Endothelial cell of umbilical vein (primary cell): ENCODE measurements around the gene GRXCR2. TPM values are rescaled to one million over a fixed set of nuclear protein-coding genes. Genes with fewer than 3 reads are reported as not detected.

ENCODE experiments used
- BruUV-seq: library from RNA; stranded (reverse); fragments of 400-500 nt; replicated peaks from 2 replicates; lab custom pipeline; 2021; lab: Mats Ljungman, UMichigan
- CTCF ChIA-PET: fragments of 300-600, 350-600 bp; sonication (Branson Sonifier 250); formaldehyde crosslinking; loops from one replicate; lab custom pipeline; 2021; ENCODE audit warnings: antibody characterized with exemption, inconsistent platforms; lab: Charles Lee
- POLR2A ChIA-PET: fragments of 300-600, 350-600 bp; sonication (Branson Sonifier 250); formaldehyde crosslinking; loops from one replicate; lab custom pipeline; 2021; ENCODE audit warnings: antibody characterized with exemption, inconsistent platforms; lab: Charles Lee
- DNase-seq: peaks from one replicate; pipeline ENCODE4 v3.0.0-alpha.2; 2011; ENCODE audit warnings: low read depth, low spot score
- FAIRE-seq: peaks from 2 replicates; lab custom pipeline; 2011; peaks lifted over from hg19 to GRCh38; lab: Jason Lieb, UNC
- H2AFZ ChIP-seq: 2 replicates; pipeline ENCODE4 v1.6.0; 2012; ENCODE audit warnings: low read depth, low read length, control low read depth, inconsistent platforms
- H3K27ac ChIP-seq: 2 replicates; pipeline ENCODE4 v1.5.1; 2011; ENCODE audit warnings: low read depth, mild to moderate bottlenecking, control low read depth, low read length, moderate library complexity; ENCODE audit not compliant: insufficient read depth
- H3K27me3 ChIP-seq, 2 experiments: 2 replicates each; pipeline versions ENCODE4 v1.6.0 to v1.6.1; 2011; ENCODE audit warnings: low read length in 2 of 2, mixed read lengths in 1 of 2; ENCODE audit not compliant: control insufficient read depth in 2 of 2, insufficient read depth in 2 of 2
- H3K36me3 ChIP-seq, 2 experiments: 2 replicates in 1 of 2; 3 replicates in 1 of 2; pipeline ENCODE4 v1.5.1; 2011; ENCODE audit warnings: low read length in 2 of 2, mild to moderate bottlenecking in 1 of 2, moderate library complexity in 1 of 2; ENCODE audit not compliant: control insufficient read depth in 2 of 2, insufficient read depth in 2 of 2; ENCODE audit errors: extremely low read depth in 1 of 2
- H3K4me1 ChIP-seq: 3 replicates; pipeline ENCODE4 v1.5.1; 2011; ENCODE audit warnings: mild to moderate bottlenecking, low read length; ENCODE audit not compliant: control insufficient read depth, insufficient read depth; ENCODE audit errors: extremely low read depth
- H3K4me2 ChIP-seq: 2 replicates; pipeline ENCODE4 v1.6.1; 2011; ENCODE audit warnings: low read length, control low read depth, mixed read lengths; ENCODE audit not compliant: insufficient read depth
- H3K4me3 ChIP-seq, 3 experiments: fragments of 200-600 bp in 1 of 3; sonication (generic), shearing (Covaris generic) in 1 of 3; replicated peaks in 1 of 3; 2 replicates each; pipeline ENCODE4 v1.5.1; 2011 to 2016; ENCODE audit warnings: control low read depth in 3 of 3, low read length in 3 of 3, mild to moderate bottlenecking in 2 of 3, inconsistent platforms in 1 of 3, low read depth in 1 of 3, moderate library complexity in 1 of 3; ENCODE audit not compliant: insufficient read depth in 1 of 3
- H3K79me2 ChIP-seq: 2 replicates; pipeline ENCODE4 v1.6.0; 2012; ENCODE audit warnings: low read length, inconsistent platforms; ENCODE audit not compliant: control insufficient read depth, insufficient read depth
- H3K9ac ChIP-seq: replicated peaks from 2 replicates; pipeline ENCODE3; 2011; ENCODE audit warnings: low read length, control low read depth; ENCODE audit not compliant: insufficient read depth; ENCODE audit errors: extremely low read depth
- H3K9me1 ChIP-seq: replicated peaks from 3 replicates; pipeline ENCODE4 v1.6.0; 2011; ENCODE audit warnings: mild to moderate bottlenecking, low read length; ENCODE audit not compliant: control insufficient read depth, insufficient read depth; ENCODE audit errors: extremely low read depth
- H3K9me3 ChIP-seq: replicated peaks from 2 replicates; pipeline ENCODE4 v1.5.1; 2012; ENCODE audit warnings: low read length, inconsistent platforms; ENCODE audit not compliant: control insufficient read depth, insufficient read depth
- H4K20me1 ChIP-seq: replicated peaks from 2 replicates; pipeline ENCODE3; 2011; ENCODE audit warnings: mild to moderate bottlenecking, low read length; ENCODE audit not compliant: control insufficient read depth, insufficient read depth; ENCODE audit errors: extremely low read depth
- EZH2 ChIP-seq: IDR thresholded peaks from 2 replicates; pipeline ENCODE4 v1.6.1; 2012; ENCODE audit warnings: borderline replicate concordance, low read depth, mild to moderate bottlenecking, moderate library complexity, low read length, inconsistent platforms; ENCODE audit not compliant: severe bottlenecking
- FOS ChIP-seq: IDR thresholded peaks from 2 replicates; pipeline ENCODE4 v1.6.1; 2011; ENCODE audit warnings: mild to moderate bottlenecking, low read length, moderate library complexity, borderline replicate concordance; ENCODE audit not compliant: insufficient read depth
- GATA2 ChIP-seq: IDR thresholded peaks from 2 replicates; pipeline ENCODE4 v1.7.0; 2011; ENCODE audit warnings: low read depth, mild to moderate bottlenecking, moderate library complexity, mixed read lengths, low read length; ENCODE audit not compliant: insufficient read length, insufficient read depth
- JUN ChIP-seq: IDR thresholded peaks from 2 replicates; pipeline ENCODE4 v1.6.1; 2011; ENCODE audit warnings: borderline replicate concordance, low read depth; ENCODE audit not compliant: insufficient read length, insufficient read depth
- MYC ChIP-seq: IDR thresholded peaks from one replicate; pipeline ENCODE4 v1.6.1; 2011; ENCODE audit warnings: mild to moderate bottlenecking, low read depth, low read length
- POLR2A ChIP-seq: IDR thresholded peaks from 2 replicates; pipeline ENCODE4 v1.6.1; 2012; ENCODE audit warnings: low read depth, mild to moderate bottlenecking, control low read depth, low read length
- POLR2AphosphoS5 ChIP-seq: IDR thresholded peaks from 2 replicates; pipeline ENCODE4 v1.6.1; 2012; ENCODE audit warnings: low read depth, mild to moderate bottlenecking, control low read depth, low read length, moderate library complexity; ENCODE audit not compliant: insufficient read depth
- dilution Hi-C: fragments of 300-500 bp; cut with MboI; formaldehyde crosslinking; loops from one replicate; pipeline ENCODE4 v1.15.0; 2019; ENCODE audit warnings: low sequenced_read_pairs; ENCODE audit not compliant: extremely low pct_ligation_motif_present
- intact Hi-C: fragments of 100-400 bp; cut with micrococcal nuclease; formaldehyde crosslinking; loops from one replicate; pipeline ENCODE4 v1.10.0; 2022
- polyA plus RNA-seq, 4 experiments: library from polyadenylated mRNA; depleted of rRNA in 3 of 4; stranded (reverse) in 3 of 4; unstranded in 1 of 4; fragments of >200 nt; gene quantifications; 2 replicates each; pipeline versions ENCODE4 v1.2.1 to v1.2.3, GENCODE V29; 2011 to 2012; ENCODE audit warnings: missing spikeins in 1 of 4
- total RNA-seq: library from RNA; stranded (reverse); gene quantifications from 2 replicates; pipeline ENCODE4 v1.2.3, GENCODE V29; 2021
- TF ChIP-seq, protein P1 (sequence below), 2 donors: IDR thresholded peaks; 1 replicate in 1 of 2; 2 replicates in 1 of 2; pipeline ENCODE4 v1.5.1; 2011; ENCODE audit warnings: low read length in 2 of 2, mild to moderate bottlenecking in 2 of 2, moderate library complexity in 2 of 2, control low read depth in 1 of 2, inconsistent platforms in 1 of 2, low read depth in 1 of 2; ENCODE audit not compliant: insufficient read depth in 1 of 2; ENCODE audit errors: extremely low read depth in 1 of 2
- TF ChIP-seq, protein P2 (sequence below): IDR thresholded peaks from 2 replicates; pipeline ENCODE4 v1.6.1; 2011; ENCODE audit not compliant: insufficient read depth, insufficient read length

Gene GRXCR2
- total and polyA plus RNA-seq, 2 donors (not counting 3 experiments of a cell fraction or from before 2014, with no cell fraction given): not detected

DNA sequence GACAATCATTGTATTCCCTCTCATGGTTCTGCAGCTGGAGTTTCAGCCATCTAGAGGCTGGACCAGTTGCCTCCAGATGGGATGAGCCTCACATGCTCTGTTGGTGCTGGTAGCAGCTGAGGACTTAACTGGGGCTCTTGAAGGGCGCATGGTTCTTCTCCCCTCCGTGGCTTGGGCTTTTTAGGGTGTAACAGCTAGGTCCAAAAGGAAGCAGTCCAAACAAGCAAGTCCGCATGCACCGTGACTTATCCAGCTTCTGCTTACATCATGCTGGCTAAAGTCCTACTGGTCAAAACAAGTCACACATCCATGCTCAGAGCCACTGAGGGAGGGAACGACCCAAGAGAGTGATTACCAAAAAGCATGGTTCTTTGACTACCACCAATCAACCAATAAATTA is 31.9 kb upstream of the GRXCR2 start:
- Histone ChIP-seq H3K9ac (no peak overlapping the region), H3K4me2 (no peak overlapping the region), H4K20me1 (no peaks in the 10 kb centered on the region), H3K4me3 (no peak overlapping the region), H2AFZ (no peak overlapping the region), H3K36me3 (no peaks in the 10 kb centered on the region), H3K4me1 (no peaks in the 10 kb centered on the region), H3K27me3 (peaks cover 0 to 2% of the 10 kb centered on the region in 2 experiments), H3K9me3 (no peaks in the 10 kb centered on the region), H3K79me2 (no peaks in the 10 kb centered on the region), H3K9me1 (no peaks in the 10 kb centered on the region), H3K27ac (no peak overlapping the region)
- CTCF ChIA-PET: interaction anchor here (3.6 kb wide), 1 partner anchor 17 kb away, joined by 15 read pairs; no protein-coding TSS in a partner anchor
- intact Hi-C loops (no loop called here), dilution Hi-C loops (no loop called here)
- no peak for TF ChIP-seq POLR2AphosphoS5
- TF ChIP-seq, protein P1, sequence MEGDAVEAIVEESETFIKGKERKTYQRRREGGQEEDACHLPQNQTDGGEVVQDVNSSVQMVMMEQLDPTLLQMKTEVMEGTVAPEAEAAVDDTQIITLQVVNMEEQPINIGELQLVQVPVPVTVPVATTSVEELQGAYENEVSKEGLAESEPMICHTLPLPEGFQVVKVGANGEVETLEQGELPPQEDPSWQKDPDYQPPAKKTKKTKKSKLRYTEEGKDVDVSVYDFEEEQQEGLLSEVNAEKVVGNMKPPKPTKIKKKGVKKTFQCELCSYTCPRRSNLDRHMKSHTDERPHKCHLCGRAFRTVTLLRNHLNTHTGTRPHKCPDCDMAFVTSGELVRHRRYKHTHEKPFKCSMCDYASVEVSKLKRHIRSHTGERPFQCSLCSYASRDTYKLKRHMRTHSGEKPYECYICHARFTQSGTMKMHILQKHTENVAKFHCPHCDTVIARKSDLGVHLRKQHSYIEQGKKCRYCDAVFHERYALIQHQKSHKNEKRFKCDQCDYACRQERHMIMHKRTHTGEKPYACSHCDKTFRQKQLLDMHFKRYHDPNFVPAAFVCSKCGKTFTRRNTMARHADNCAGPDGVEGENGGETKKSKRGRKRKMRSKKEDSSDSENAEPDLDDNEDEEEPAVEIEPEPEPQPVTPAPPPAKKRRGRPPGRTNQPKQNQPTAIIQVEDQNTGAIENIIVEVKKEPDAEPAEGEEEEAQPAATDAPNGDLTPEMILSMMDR (IDR thresholded peaks at IDR 0.05; ENCODE audit: extremely low read depth in 1 of 2, insufficient read depth in 1 of 2, low read depth in 1 of 2, low read length in 2 of 2): no peak
- no peak for TF ChIP-seq JUN
- no peak for TF ChIP-seq EZH2
- TF ChIP-seq, protein P2, sequence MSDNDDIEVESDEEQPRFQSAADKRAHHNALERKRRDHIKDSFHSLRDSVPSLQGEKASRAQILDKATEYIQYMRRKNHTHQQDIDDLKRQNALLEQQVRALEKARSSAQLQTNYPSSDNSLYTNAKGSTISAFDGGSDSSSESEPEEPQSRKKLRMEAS: no peak
- TF ChIP-seq FOS: no peak
- no peak for TF ChIP-seq POLR2A
- TF ChIP-seq MYC: no peak
- no peak for TF ChIP-seq GATA2
- no peak for DNase-seq
- no TSS peak for BruUV-seq
- no peak for FAIRE-seq
- POLR2A ChIA-PET: no interaction called here
